UCSD-AML1 (cell line): ENCODE measurements around the gene ADAM8.
"Not testable (repeated sequence)": the region's sequence is repeated elsewhere in the genome, so short reads cannot be mapped to it uniquely, and the experiment has no call there.

Experiments
- DNase-seq: peaks from one replicate; lab custom pipeline; 2025; ENCODE audit not compliant: unreplicated experiment; lab: John Stamatoyannopoulos, UW

ADAM8 gene

GRCh38 chr10:133276435-133277201, at the start of gene ADAM8:
TSS of gene ADAM8 (minus strand) at chr10:133276868. CDS start at chr10:133276817, 51 bp downstream.
- DNase-seq = peak; percentile 73

- no peak for DNase-seq
Measured at GRCh38 chr10:133326223-133326551, 49.5 kb upstream of the ADAM8 start.

GRCh38 chr10:133325440-133326222, 49.0 kb upstream of the ADAM8 start:
- DNase-seq = no peak

- no peak for DNase-seq
Measured at GRCh38 chr10:133324857-133325260, 48.2 kb upstream of the ADAM8 start.

- DNase-seq = peak; percentile 50
Measured at GRCh38 chr10:133324198-133324792, 47.6 kb upstream of the ADAM8 start.

GRCh38 chr10:133322064-133322709, 45.5 kb upstream of the ADAM8 start:
- DNase-seq = not testable (repeated sequence)

- not testable (repeated sequence) for DNase-seq
Measured at GRCh38 chr10:133320852-133321422, 44.3 kb upstream of the ADAM8 start.

- peak; percentile 83 for DNase-seq
Measured at GRCh38 chr10:133318494-133319127, 41.9 kb upstream of the ADAM8 start.

- DNase-seq = no peak
Measured at GRCh38 chr10:133316732-133317131, 40.1 kb upstream of the ADAM8 start.

- no peak for DNase-seq
Measured at GRCh38 chr10:133316266-133316665, 39.6 kb upstream of the ADAM8 start.

- no peak for DNase-seq
Measured at GRCh38 chr10:133315847-133316246, 39.2 kb upstream of the ADAM8 start.

GRCh38 chr10:133314911-133315310, 38.2 kb upstream of the ADAM8 start:
- no peak for DNase-seq

GRCh38 chr10:133313192-133313591, 36.5 kb upstream of the ADAM8 start:
- no peak for DNase-seq

GRCh38 chr10:133312769-133313145, 36.1 kb upstream of the ADAM8 start:
- DNase-seq = no peak

GRCh38 chr10:133312016-133312768, 35.5 kb upstream of the ADAM8 start:
- DNase-seq = no peak

GRCh38 chr10:133311570-133311969, 34.9 kb upstream of the ADAM8 start:
- no peak for DNase-seq

- no peak for DNase-seq
Measured at GRCh38 chr10:133310789-133311188, 34.1 kb upstream of the ADAM8 start.

- DNase-seq = no peak
Measured at GRCh38 chr10:133310399-133310755, 33.7 kb upstream of the ADAM8 start.

- DNase-seq = no peak
Measured at GRCh38 chr10:133309720-133310398, 33.2 kb upstream of the ADAM8 start.
